ENCODE data around the gene SETBP1.

Gene SETBP1

DNA sequence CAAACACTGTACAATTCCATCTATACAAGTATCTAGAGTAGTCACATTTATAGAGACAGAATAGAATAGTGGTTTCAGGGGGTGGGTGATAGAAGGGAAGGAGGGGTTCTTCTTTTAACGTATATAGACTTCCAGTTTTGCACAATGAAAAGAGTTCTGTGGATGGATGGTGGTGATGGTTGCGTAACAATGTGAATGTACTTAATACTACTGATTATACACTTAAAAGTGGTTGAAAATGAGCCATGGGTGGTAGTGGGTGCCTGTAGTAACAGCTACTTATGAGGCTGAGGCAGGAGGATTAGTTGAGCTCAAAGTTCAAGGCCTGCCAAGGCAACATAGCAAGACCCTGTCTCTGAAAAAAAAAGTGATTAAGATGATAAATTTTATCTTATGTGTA, 85.8 kb downstream of the SETBP1 start:
- no peak for DNase-seq (ENCODE audit: low read depth)
- H3K4me3 ChIP-seq (ENCODE audit: low read depth, low read length): no peak overlapping the region
- TF ChIP-seq, protein P1, sequence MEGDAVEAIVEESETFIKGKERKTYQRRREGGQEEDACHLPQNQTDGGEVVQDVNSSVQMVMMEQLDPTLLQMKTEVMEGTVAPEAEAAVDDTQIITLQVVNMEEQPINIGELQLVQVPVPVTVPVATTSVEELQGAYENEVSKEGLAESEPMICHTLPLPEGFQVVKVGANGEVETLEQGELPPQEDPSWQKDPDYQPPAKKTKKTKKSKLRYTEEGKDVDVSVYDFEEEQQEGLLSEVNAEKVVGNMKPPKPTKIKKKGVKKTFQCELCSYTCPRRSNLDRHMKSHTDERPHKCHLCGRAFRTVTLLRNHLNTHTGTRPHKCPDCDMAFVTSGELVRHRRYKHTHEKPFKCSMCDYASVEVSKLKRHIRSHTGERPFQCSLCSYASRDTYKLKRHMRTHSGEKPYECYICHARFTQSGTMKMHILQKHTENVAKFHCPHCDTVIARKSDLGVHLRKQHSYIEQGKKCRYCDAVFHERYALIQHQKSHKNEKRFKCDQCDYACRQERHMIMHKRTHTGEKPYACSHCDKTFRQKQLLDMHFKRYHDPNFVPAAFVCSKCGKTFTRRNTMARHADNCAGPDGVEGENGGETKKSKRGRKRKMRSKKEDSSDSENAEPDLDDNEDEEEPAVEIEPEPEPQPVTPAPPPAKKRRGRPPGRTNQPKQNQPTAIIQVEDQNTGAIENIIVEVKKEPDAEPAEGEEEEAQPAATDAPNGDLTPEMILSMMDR (IDR thresholded peaks at IDR 0.05; ENCODE audit: control insufficient read depth, extremely low read depth, insufficient read depth): no peak

DNA sequence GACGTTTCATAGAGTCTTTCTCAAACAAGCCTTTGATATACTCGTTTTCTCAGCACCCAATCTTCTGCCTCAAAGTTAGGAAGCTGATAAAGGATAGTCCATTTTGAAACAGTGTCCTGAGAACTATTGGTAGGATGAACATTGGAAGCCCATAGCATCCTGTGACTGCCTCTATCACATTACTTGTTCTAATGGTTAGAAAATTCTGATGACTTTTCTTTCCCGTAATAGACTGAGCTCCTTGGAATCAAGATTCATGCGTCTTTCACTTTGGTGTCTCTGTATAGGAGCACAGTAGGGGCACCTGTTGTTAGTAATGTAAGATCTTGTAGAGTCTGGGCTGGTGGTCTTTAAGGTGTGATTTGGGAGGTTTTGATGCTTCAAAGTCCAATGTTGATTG, 87.1 kb downstream of the SETBP1 start:
- TF ChIP-seq, protein P1 (IDR thresholded peaks at IDR 0.05; ENCODE audit: control insufficient read depth, extremely low read depth, insufficient read depth): no peak
- DNase-seq (ENCODE audit: low read depth): no peak
- H3K4me3 ChIP-seq (ENCODE audit: low read depth, low read length): no peak overlapping the region

DNA sequence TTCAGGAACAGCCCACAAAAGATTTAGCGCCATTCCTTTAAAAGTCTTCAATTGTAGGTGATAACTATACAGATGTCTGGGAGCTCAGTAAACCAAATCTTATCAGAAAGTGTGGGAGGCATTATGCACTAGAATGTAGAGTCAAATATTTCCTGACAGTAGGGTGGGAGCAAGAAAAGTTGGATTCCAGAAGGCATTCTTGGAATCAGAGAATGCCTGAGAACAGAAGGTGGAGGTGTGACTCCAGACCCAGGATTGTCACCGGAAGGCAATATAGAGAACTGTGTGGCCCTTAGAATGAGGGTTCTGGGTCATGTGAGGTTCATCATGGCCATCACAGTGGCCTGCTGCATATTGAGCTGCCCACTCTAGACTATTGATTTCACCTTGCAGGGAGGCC, 90.0 kb downstream of the SETBP1 start:
- TF ChIP-seq, protein P1 (IDR thresholded peaks at IDR 0.05; ENCODE audit: control insufficient read depth, extremely low read depth, insufficient read depth): no peak
- H3K4me3 ChIP-seq (ENCODE audit: low read depth, low read length): no peak overlapping the region
- DNase-seq (ENCODE audit: low read depth): no peak

DNA sequence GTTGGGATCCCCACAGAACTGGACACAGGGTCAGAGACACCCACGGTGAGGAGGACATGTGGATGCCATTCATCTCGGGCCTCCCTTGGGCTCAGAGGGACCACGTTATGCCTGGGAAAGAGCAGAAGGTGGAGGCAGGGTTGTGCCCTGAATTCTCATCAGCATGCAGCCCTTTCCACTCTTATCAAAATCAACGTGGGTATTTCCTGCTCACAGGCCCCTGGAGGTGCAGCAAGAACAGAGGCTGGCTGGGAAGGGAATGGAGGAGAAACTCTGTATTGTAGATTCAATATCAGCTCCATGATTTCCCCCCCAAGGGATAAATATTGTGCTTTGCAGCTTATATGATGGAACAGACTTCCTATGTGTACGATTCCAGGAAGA, 90.9 kb downstream of the SETBP1 start:
- H3K4me3 ChIP-seq (ENCODE audit: low read depth, low read length): no peak overlapping the region
- TF ChIP-seq, protein P1 (IDR thresholded peaks at IDR 0.05; ENCODE audit: control insufficient read depth, extremely low read depth, insufficient read depth): no peak
- no peak for DNase-seq (ENCODE audit: low read depth)

DNA sequence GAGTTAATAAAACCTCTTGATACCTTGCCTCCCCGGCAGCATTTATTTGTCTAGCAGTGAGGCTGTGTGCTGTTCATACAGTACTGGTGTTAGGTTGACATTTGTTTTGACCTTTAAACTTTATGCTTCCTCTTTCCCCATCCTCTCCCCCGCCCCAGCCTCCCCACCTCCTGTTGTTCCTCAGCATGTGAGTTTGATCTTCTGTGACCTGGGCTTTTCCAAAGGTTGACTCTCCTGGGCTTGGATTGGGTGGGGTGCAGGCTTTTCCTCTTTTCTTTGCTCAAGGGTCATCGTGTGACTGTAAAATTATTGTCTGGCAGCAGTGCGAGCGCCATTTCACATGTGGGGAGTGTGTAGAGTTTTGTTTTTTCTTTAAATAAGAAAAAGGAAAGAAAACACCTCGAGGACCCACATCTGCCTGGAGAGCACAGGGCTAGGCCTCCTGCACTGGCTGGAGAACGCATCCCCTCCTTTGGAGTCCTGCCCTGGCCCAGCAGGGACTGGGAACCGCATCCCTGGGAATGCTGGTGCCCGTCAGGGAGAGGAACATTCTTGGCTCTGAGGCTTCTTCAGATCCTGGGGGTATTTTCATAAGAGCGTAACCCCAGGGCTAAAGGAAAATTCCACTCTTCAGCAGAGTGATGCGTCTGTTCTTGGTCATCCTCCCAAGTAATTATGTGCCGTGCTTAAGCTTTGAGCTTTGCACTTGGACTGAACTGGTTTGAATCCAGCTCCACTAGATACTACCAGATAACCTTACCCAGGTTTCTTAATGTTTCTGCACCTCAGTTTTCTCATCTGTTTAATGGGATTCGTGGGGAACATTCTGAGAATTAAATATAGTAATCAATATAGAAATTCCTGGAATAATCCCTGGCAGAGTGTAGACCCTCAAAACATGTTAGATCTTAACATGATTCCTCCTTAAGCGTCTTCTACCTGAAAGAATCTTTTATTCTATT, 91.5 kb downstream of the SETBP1 start:
- no peak overlapping the region for H3K4me3 ChIP-seq (ENCODE audit: low read depth, low read length)
- peak; percentile 38 for DNase-seq (ENCODE audit: low read depth)
- TF ChIP-seq, protein P1 (IDR thresholded peaks at IDR 0.05; ENCODE audit: control insufficient read depth, extremely low read depth, insufficient read depth): no peak

DNA sequence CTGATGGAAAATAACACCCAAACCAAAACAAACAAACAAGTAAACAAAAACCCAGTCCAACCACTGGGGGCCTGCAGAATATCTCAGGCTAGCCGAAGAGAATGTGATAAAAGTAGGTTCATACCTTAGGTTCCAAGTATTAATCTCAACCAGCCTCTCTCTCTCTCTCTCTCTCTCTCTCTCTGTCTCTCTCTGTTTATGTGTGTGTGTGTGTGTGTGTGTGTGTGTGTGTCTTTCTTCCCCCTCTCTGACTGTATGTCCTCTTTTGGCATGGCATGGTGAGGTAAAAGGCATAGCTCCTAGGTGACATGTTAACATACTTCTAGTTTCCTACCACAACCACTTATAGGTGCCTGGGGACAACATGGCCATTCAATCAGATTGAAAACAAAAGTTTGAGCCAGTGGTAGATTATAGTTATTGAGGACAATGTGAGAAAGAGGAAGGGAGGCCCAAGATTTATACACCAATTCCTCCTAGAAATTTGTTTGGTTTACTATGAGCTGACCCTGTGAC, 93.0 kb downstream of the SETBP1 start:
- DNase-seq (ENCODE audit: low read depth): no peak
- no peak overlapping the region for H3K4me3 ChIP-seq (ENCODE audit: low read depth, low read length)
- TF ChIP-seq, protein P1 (IDR thresholded peaks at IDR 0.05; ENCODE audit: control insufficient read depth, extremely low read depth, insufficient read depth): no peak
